DOHH2 (cell line): Measurements from ENCODE around the gene NDUFA12.

ENCODE experiments used
- H3F3A ChIP-seq: fragments of 200-600 bp; sonication (generic), shearing (Covaris generic); 2 replicates; pipeline ENCODE4 v1.6.0; 2016; ENCODE audit warnings: antibody characterized with exemption, mild to moderate bottlenecking; ENCODE audit not compliant: control insufficient read depth, insufficient read depth
- H3K27ac ChIP-seq: fragments of 200-600 bp; sonication (generic); 2 replicates; pipeline ENCODE4 v1.5.1; 2014; ENCODE audit warnings: low read depth, mild to moderate bottlenecking, low read length, moderate library complexity
- H3K27me3 ChIP-seq: fragments of 200-600 bp; sonication (generic); 2 replicates; pipeline ENCODE4 v1.6.1; 2014; ENCODE audit warnings: mild to moderate bottlenecking, low read length, mixed read lengths; ENCODE audit not compliant: control insufficient read depth
- H3K36me3 ChIP-seq: fragments of 200-600 bp; sonication (generic); 2 replicates; pipeline ENCODE4 v1.6.1; 2014; ENCODE audit warnings: mild to moderate bottlenecking, low read length, moderate library complexity, mixed read lengths; ENCODE audit not compliant: control insufficient read depth
- H3K4me1 ChIP-seq: fragments of 200-600 bp; sonication (generic); 2 replicates; pipeline ENCODE4 v1.6.1; 2014; ENCODE audit warnings: mild to moderate bottlenecking, low read length, mixed read lengths; ENCODE audit not compliant: control insufficient read depth
- H3K4me2 ChIP-seq: fragments of 200-600 bp; sonication (generic); 2 replicates; pipeline ENCODE4 v1.6.0; 2014; ENCODE audit warnings: mild to moderate bottlenecking, low read length, moderate library complexity
- H3K4me3 ChIP-seq: fragments of 200-600 bp; sonication (generic); 2 replicates; pipeline ENCODE4 v1.5.1; 2014; ENCODE audit warnings: mild to moderate bottlenecking, low read length, mixed read lengths
- H3K79me2 ChIP-seq: fragments of 200-600 bp; sonication (generic); 2 replicates; pipeline ENCODE4 v1.6.1; 2014; ENCODE audit warnings: mild to moderate bottlenecking, low read length, mixed read lengths; ENCODE audit not compliant: control insufficient read depth
- H3K9me2 ChIP-seq: fragments of 200-600 bp; sonication (generic); replicated peaks from 2 replicates; pipeline ENCODE4 v1.6.1; 2014; ENCODE audit warnings: mild to moderate bottlenecking, low read length, mixed read lengths; ENCODE audit not compliant: control insufficient read depth
- H3K9me3 ChIP-seq: fragments of 200-600 bp; sonication (generic); 2 replicates; pipeline ENCODE4 v1.6.1; 2014; ENCODE audit warnings: antibody characterized with exemption, low read length, mixed read lengths; ENCODE audit not compliant: control insufficient read depth, insufficient read depth
- H4K20me1 ChIP-seq: fragments of 200-600 bp; sonication (generic); 2 replicates; pipeline ENCODE4 v1.6.0; 2014; ENCODE audit warnings: low read depth, mild to moderate bottlenecking, antibody characterized with exemption, low read length, moderate library complexity; ENCODE audit not compliant: control insufficient read depth, insufficient read depth
- EZH2phosphoT487 ChIP-seq: fragments of 200-600 bp; sonication (generic); IDR thresholded peaks from 2 replicates; pipeline ENCODE4 v1.6.1; 2017; ENCODE audit warnings: borderline replicate concordance, mild to moderate bottlenecking, antibody characterized with exemption, low read length, moderate library complexity, mixed read lengths
- TF ChIP-seq, protein P1 (sequence below): fragments of 200-600 bp; sonication (generic); IDR thresholded peaks from one replicate; pipeline ENCODE4 v1.5.1; 2014; ENCODE audit warnings: antibody characterized with exemption, mild to moderate bottlenecking, low read depth, low read length; ENCODE audit not compliant: poor library complexity, severe bottlenecking

NDUFA12 gene

DNA sequence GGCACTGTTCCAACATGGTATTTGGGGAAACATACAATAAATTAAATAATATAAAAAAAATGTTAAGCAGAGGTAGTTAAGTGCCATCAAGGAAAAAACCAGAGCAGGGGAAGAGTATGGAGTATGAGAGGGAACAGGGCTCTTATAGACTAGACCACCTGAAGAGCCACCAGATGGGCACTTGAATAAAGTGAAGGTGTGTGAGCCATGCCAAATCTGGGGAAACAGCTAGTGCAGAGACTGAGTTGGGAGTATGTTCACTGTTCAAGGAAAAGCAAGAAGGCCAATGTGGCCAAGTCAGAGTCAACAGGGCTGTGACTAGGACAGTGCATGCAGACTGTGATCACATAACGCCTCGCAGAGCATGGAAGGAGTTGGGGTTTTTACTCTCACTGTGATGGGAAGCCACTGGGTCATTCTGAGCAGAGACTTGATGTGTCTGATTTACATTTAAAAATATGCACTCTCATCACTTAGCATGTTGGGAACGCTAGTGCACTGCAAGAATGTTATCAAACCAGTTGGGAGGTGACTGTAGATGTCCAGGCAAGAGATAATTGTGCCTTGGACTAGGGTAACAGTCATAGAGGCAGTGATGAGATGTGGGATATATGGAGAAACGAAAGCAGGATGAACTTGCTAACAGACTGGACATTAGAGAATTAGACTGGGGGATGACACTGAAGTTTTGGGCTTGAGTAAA is 25.6 kb downstream of the NDUFA12 start:
- H3K4me2 ChIP-seq: no peak overlapping the region
- H3K27ac ChIP-seq: no peak overlapping the region
- TF ChIP-seq, protein P1, sequence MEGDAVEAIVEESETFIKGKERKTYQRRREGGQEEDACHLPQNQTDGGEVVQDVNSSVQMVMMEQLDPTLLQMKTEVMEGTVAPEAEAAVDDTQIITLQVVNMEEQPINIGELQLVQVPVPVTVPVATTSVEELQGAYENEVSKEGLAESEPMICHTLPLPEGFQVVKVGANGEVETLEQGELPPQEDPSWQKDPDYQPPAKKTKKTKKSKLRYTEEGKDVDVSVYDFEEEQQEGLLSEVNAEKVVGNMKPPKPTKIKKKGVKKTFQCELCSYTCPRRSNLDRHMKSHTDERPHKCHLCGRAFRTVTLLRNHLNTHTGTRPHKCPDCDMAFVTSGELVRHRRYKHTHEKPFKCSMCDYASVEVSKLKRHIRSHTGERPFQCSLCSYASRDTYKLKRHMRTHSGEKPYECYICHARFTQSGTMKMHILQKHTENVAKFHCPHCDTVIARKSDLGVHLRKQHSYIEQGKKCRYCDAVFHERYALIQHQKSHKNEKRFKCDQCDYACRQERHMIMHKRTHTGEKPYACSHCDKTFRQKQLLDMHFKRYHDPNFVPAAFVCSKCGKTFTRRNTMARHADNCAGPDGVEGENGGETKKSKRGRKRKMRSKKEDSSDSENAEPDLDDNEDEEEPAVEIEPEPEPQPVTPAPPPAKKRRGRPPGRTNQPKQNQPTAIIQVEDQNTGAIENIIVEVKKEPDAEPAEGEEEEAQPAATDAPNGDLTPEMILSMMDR: no peak
- TF ChIP-seq EZH2phosphoT487: no peak

DNA sequence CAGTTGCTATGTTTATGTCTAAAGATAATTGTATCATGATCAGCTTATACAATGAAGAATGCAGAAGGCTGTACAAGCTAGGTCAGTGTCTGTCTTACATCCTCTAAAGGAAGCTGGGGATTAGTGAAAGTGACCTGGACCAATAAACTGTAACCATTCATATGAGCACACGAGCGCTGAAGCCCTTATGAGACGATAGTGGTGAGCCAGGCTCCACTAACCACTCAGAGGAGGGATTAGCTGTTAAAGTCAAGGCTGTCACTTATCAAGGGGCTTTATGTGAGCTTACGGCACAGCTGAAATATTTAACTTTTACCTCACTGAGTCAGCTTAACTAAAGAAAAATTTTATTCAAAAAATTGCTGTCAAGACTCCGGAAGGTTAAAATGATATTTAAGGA is 30.3 kb downstream of the NDUFA12 start:
- Histone ChIP-seq H3K27ac (peak overlapping the region; percentile 7; the same call in 1 of the 2 replicates), H3K27me3 (no peaks in the 10 kb centered on the region), H3K9me3 (no peaks in the 10 kb centered on the region), H3K79me2 (peaks cover 15% of the 10 kb centered on the region), H3F3A (0 out of 2 replicates have a peak, but pooled peaks cover 3% of the 10 kb centered on the region), H3K4me2 (peak overlapping the region; percentile 30), H3K36me3 (peaks cover 38% of the 10 kb centered on the region), H3K9me2 (no peaks in the 10 kb centered on the region), H3K4me3 (peak overlapping the region; percentile 10; the same call in 1 of the 2 replicates), H4K20me1 (no peaks in the 10 kb centered on the region), H3K4me1 (peaks cover 46% of the 10 kb centered on the region)
- TF ChIP-seq, protein P1: no peak
- no peak for TF ChIP-seq EZH2phosphoT487

More for the DNA sequence above, 25.6 kb downstream of the NDUFA12 start:
- Histone ChIP-seq H3K4me1 (peaks cover 18% of the 10 kb centered on the region), H4K20me1 (no peaks in the 10 kb centered on the region), H3F3A (no peaks in the 10 kb centered on the region), H3K27me3 (no peaks in the 10 kb centered on the region), H3K9me3 (no peaks in the 10 kb centered on the region), H3K36me3 (peaks cover 12% of the 10 kb centered on the region), H3K9me2 (no peaks in the 10 kb centered on the region), H3K79me2 (peaks cover 23% of the 10 kb centered on the region), H3K4me3 (no peak overlapping the region)

DNA sequence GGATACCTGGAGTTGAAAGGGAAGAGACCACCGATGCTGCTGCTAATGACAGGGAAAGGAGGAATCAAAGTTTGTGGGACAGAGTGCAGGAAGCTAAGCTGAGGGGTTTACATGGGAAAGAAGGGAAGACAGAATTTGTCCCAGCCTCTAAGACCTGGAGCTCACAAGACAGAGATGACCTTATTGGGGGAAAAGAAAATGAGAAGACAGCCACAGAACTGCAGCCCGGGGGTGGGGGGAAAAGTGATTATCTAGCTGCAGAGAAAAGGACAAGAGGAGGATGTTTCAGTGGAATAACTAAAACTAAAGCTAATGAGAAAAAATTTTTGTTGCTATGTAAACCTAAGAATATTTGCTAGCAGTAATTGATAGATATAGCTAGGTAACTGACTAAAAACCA is 30.7 kb downstream of the NDUFA12 start:
- Histone ChIP-seq H3K36me3 (peaks cover 38% of the 10 kb centered on the region), H3K9me2 (no peaks in the 10 kb centered on the region), H3K79me2 (peaks cover 11% of the 10 kb centered on the region), H3K9me3 (no peaks in the 10 kb centered on the region), H3K27ac (peak overlapping the region; percentile 7; the same call in 1 of the 2 replicates), H3K4me3 (no peak overlapping the region), H3K27me3 (no peaks in the 10 kb centered on the region), H4K20me1 (no peaks in the 10 kb centered on the region), H3K4me2 (0 out of 2 replicates have a peak overlapping the region, but pooled peaks have one; percentile 30), H3F3A (0 out of 2 replicates have a peak, but pooled peaks cover 3% of the 10 kb centered on the region), H3K4me1 (peaks cover 46% of the 10 kb centered on the region)
- TF ChIP-seq, protein P1: no peak
- no peak for TF ChIP-seq EZH2phosphoT487
